ENCODE measurements around the gene TCF4. TPM values are rescaled to one million over a fixed set of nuclear protein-coding genes. Genes with fewer than 3 reads are reported as not detected.

The TCF4 gene
- total RNA-seq, 1 donor from 2014 or later: 7.2 TPM

DNA sequence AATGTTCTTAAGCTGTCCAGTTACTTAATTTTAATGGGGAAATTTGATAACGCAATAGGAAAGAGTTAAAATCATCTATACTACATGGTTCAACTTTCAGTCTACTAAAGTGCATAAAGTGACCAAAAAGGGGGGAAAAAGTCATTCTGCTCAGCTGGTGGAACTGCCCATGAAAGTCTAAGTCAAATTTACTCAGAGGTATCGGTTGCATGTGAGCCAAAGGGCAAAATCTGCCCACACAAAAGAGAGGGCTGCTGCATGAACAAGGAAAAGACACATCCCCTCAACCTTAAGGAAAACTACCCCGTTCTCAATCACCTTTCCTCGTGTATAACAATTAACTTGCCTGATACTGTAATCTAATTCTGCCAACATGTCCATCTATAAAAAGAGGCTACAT is 126.1 kb downstream of the TCF4 start:
- H3K4me3 ChIP-seq (ENCODE audit: low read depth, low read length): no peak overlapping the region
- no peak for DNase-seq (ENCODE audit: low read depth)
- TF ChIP-seq, protein P1, sequence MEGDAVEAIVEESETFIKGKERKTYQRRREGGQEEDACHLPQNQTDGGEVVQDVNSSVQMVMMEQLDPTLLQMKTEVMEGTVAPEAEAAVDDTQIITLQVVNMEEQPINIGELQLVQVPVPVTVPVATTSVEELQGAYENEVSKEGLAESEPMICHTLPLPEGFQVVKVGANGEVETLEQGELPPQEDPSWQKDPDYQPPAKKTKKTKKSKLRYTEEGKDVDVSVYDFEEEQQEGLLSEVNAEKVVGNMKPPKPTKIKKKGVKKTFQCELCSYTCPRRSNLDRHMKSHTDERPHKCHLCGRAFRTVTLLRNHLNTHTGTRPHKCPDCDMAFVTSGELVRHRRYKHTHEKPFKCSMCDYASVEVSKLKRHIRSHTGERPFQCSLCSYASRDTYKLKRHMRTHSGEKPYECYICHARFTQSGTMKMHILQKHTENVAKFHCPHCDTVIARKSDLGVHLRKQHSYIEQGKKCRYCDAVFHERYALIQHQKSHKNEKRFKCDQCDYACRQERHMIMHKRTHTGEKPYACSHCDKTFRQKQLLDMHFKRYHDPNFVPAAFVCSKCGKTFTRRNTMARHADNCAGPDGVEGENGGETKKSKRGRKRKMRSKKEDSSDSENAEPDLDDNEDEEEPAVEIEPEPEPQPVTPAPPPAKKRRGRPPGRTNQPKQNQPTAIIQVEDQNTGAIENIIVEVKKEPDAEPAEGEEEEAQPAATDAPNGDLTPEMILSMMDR (conservative IDR thresholded peaks at IDR 0.05; ENCODE audit: low read depth, low read length): no peak

DNA sequence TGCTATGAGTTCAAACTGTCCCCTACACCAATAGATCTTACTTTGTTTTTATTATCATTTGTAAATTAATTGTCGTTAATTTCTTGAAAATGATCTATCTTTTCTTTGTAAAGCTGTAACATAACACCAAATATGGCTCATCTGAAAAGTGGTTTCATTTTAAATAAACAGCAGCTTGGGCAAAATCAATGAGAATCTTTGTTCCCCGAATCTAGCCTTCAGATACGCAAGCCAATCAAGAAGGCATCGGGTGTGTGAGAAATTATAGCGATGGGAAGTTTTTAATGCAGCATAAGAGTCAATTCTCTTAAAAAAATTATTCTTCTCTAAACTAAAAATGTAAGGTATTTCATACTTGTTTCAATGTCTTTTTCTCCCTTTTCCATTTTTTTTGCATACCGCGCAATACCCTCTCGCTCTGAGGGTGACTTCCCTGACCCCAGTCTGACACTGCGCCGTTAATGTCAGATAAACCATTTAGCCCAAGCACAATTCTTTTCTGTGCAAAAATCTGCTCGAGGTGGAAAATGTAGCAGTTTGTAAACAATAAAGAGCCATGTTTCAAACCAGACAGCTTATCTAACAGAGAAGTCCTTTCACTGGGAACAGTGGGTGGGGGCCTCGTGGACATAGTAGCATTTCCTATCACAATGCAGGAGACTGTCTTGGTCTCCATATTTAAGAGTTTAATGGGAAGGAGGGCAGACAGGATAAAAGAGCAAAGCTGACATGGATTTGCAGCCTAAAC is 129.4 kb downstream of the TCF4 start:
- H3K4me3 ChIP-seq (ENCODE audit: low read depth, low read length): no peak overlapping the region
- DNase-seq (ENCODE audit: low read depth): no peak
- TF ChIP-seq, protein P1 (conservative IDR thresholded peaks at IDR 0.05; ENCODE audit: low read depth, low read length): no peak

DNA sequence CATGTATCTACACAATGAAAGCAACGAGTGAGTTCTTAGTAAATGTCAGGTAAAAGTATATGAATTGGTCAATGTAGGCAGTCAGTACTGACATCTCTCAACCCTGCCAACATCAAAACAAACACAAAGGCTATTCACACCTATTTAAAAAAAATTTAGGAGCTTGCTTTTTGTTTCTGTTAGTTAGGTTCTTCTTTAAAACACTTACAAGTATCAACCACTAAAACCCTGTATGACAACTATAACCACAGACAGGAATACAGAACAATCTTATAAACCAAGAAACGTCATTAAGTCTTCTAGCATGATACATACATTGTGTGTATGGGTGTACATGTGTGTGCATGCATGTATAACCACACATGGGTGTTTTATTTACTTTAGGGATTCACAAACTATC is 131.0 kb downstream of the TCF4 start:
- no peak for DNase-seq (ENCODE audit: low read depth)
- H3K4me3 ChIP-seq (ENCODE audit: low read depth, low read length): no peak overlapping the region
- TF ChIP-seq, protein P1 (conservative IDR thresholded peaks at IDR 0.05; ENCODE audit: low read depth, low read length): no peak

DNA sequence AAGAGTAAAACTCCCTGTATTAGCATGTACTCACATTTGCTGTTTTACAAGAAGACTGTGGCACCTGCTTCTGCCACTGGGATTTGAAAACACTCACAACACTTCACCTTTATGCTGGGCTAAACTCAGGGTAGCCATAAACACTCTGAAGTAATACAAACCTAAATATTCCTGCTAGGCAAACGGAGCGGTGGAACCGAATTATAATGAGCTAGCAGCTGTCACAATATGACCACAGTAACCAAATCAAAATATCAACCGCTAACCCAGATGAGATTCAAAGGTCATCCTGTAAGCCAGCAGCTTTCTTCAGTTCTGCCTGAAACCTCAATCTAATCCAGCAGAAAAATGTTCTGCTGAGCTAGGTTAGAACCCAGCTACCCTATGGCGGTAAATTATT is 132.1 kb downstream of the TCF4 start:
- H3K4me3 ChIP-seq (ENCODE audit: low read depth, low read length): no peak overlapping the region
- TF ChIP-seq, protein P1 (conservative IDR thresholded peaks at IDR 0.05; ENCODE audit: low read depth, low read length): no peak
- DNase-seq (ENCODE audit: low read depth): no peak

DNA sequence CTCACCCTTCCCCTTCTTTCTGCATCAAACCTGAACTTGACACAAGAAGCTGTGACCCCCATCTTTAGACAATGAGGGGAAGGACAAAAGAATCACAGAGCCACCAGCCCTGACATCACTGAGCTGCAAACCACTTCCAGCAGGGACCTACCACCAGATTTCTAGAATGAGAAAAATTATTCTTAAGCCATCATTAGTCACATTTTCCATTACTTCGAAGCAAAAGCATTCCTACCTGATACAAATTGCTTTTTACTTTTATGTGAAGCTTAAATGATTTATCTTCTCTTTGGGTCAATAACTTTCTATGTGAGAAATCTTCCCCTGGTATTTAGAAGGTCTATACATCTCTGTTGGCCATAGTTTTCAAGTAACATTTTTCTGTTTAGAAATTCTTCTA is 134.8 kb downstream of the TCF4 start:
- DNase-seq (ENCODE audit: low read depth): no peak
- H3K4me3 ChIP-seq (ENCODE audit: low read depth, low read length): no peak overlapping the region
- TF ChIP-seq, protein P1 (conservative IDR thresholded peaks at IDR 0.05; ENCODE audit: low read depth, low read length): no peak

DNA sequence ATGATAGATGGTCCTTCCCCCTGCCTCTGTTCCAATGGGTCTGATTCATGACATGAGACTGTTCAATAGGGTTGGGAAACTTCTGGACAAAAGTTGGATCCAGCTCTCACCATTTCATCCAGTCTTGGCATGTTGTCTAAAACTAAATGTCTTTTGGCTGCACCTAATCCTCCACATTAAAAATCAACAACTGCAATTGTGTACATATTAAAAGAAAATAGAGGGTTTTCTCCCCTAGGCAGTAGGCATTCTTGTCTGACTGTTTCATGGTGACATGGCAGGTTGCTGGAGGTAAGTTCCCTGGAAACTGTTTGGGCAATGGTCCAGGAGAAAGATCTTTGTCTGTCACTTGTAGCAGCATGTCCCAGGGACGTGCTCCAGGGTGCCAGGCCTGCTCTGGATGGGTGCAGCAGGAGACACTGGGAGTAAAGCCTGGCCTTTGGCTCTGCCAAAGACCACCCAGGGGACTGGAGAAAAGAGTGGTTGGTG is 135.8 kb downstream of the TCF4 start:
- TF ChIP-seq, protein P1 (conservative IDR thresholded peaks at IDR 0.05; ENCODE audit: low read depth, low read length): no peak
- no peak overlapping the region for H3K4me3 ChIP-seq (ENCODE audit: low read depth, low read length)
- DNase-seq (ENCODE audit: low read depth): no peak

Data from epithelial cell of proximal tubule (primary cell).